ENCODE data around the gene MGRN1. TPM values are rescaled to one million over a fixed set of nuclear protein-coding genes. Genes with fewer than 3 reads are reported as not detected.

Gene MGRN1
- total RNA-seq, 1 donor from 2014 or later: 91.5 TPM

DNA sequence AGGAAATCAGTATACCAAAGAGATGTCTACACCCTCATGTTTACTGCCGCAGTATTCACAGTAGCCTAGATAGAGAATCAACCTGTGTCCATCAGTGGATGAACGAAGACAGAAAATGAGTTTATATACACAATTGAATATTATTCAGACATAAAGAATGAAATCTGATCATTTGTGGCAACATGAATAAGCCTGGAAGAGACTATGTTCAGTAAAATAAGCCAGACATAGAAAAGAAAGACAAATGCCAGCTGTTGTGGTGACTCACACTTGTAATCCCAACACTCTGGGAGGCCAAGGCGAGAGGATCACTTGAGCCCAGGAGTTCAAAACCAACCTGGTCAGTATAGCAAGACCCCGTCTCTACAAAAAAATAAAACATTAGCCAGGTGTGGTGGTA, 84.9 kb downstream of the MGRN1 start:
- Histone ChIP-seq H4K20me1 (ENCODE audit: insufficient read depth, low read length) (peaks cover 11% of the 10 kb centered on the region), H3K36me3 (ENCODE audit: insufficient read depth, low read length) (peaks cover 6% of the 10 kb centered on the region), H3K4me1 (ENCODE audit: insufficient read depth, low read length) (no peaks in the 10 kb centered on the region), H2AFZ (ENCODE audit: low read depth, low read length) (no peak overlapping the region), H3K9me3 (ENCODE audit: insufficient read depth, low read depth, low read length) (no peaks in the 10 kb centered on the region), H3K79me2 (ENCODE audit: insufficient read depth, low read length) (no peaks in the 10 kb centered on the region), H3K4me3 (ENCODE audit: insufficient read depth, low read depth, low read length) (no peak overlapping the region), H3K9ac (ENCODE audit: low read length) (no peak overlapping the region), H3K4me2 (ENCODE audit: low read length) (no peak overlapping the region), H3K27me3 (ENCODE audit: insufficient read depth, low read length) (no peaks in the 10 kb centered on the region), H3K27ac (ENCODE audit: low read depth, low read length) (no peak overlapping the region)
- H3K4me3 Mint-ChIP-seq (ENCODE audit: unreplicated experiment): no peak overlapping the region
- H3K27me3 Mint-ChIP-seq (ENCODE audit: low read depth, unreplicated experiment): no peaks in the 10 kb centered on the region
- peaks cover 29% of the 10 kb centered on the region for H3K36me3 Mint-ChIP-seq (ENCODE audit: low read depth, unreplicated experiment)
- H3K9me3 Mint-ChIP-seq (ENCODE audit: unreplicated experiment): no peaks in the 10 kb centered on the region
- no peak for TF ChIP-seq EZH2 (IDR thresholded peaks at IDR 0.05; ENCODE audit: insufficient read depth, low read length)
- TF ChIP-seq, protein P1, sequence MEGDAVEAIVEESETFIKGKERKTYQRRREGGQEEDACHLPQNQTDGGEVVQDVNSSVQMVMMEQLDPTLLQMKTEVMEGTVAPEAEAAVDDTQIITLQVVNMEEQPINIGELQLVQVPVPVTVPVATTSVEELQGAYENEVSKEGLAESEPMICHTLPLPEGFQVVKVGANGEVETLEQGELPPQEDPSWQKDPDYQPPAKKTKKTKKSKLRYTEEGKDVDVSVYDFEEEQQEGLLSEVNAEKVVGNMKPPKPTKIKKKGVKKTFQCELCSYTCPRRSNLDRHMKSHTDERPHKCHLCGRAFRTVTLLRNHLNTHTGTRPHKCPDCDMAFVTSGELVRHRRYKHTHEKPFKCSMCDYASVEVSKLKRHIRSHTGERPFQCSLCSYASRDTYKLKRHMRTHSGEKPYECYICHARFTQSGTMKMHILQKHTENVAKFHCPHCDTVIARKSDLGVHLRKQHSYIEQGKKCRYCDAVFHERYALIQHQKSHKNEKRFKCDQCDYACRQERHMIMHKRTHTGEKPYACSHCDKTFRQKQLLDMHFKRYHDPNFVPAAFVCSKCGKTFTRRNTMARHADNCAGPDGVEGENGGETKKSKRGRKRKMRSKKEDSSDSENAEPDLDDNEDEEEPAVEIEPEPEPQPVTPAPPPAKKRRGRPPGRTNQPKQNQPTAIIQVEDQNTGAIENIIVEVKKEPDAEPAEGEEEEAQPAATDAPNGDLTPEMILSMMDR (IDR thresholded peaks at IDR 0.05; ENCODE audit: insufficient read depth, low read depth, low read length): no peak
- H3K27ac Mint-ChIP-seq (ENCODE audit: unreplicated experiment): no peak overlapping the region
- H3K4me1 Mint-ChIP-seq (ENCODE audit: low read depth, unreplicated experiment): peaks cover 2% of the 10 kb centered on the region
- FAIRE-seq (no peak), DNase-seq (ENCODE audit: low read depth) (peak; percentile 26)

GRCh38 chr16:4713663-4714501, 89.3 kb downstream of the MGRN1 start:
- Histone ChIP-seq H3K4me3 (ENCODE audit: insufficient read depth, low read depth, low read length) (no peak overlapping the region), H3K79me2 (ENCODE audit: insufficient read depth, low read length) (no peaks in the 10 kb centered on the region), H3K27me3 (ENCODE audit: insufficient read depth, low read length) (no peaks in the 10 kb centered on the region), H3K27ac (ENCODE audit: low read depth, low read length) (no peak overlapping the region), H3K4me1 (ENCODE audit: insufficient read depth, low read length) (no peaks in the 10 kb centered on the region), H4K20me1 (ENCODE audit: insufficient read depth, low read length) (peaks cover 13% of the 10 kb centered on the region), H3K4me2 (ENCODE audit: low read length) (no peak overlapping the region), H3K9me3 (ENCODE audit: insufficient read depth, low read depth, low read length) (no peaks in the 10 kb centered on the region), H3K9ac (ENCODE audit: low read length) (no peak overlapping the region), H3K36me3 (ENCODE audit: insufficient read depth, low read length) (peaks cover 4% of the 10 kb centered on the region), H2AFZ (ENCODE audit: low read depth, low read length) (no peak overlapping the region)
- FAIRE-seq (no peak), DNase-seq (ENCODE audit: low read depth) (no peak)
- Mint-ChIP-seq H3K9me3 (ENCODE audit: unreplicated experiment) (no peaks in the 10 kb centered on the region), H3K36me3 (ENCODE audit: low read depth, unreplicated experiment) (peaks cover 15% of the 10 kb centered on the region), H3K27me3 (ENCODE audit: low read depth, unreplicated experiment) (no peaks in the 10 kb centered on the region), H3K4me1 (ENCODE audit: low read depth, unreplicated experiment) (no peaks in the 10 kb centered on the region), H3K4me3 (ENCODE audit: unreplicated experiment) (no peak overlapping the region), H3K27ac (ENCODE audit: unreplicated experiment) (no peak overlapping the region)
- TF ChIP-seq, protein P1 (IDR thresholded peaks at IDR 0.05; ENCODE audit: insufficient read depth, low read depth, low read length): no peak
- TF ChIP-seq EZH2 (IDR thresholded peaks at IDR 0.05; ENCODE audit: insufficient read depth, low read length): no peak

- no peaks in the 10 kb centered on the region for H3K9me3 ChIP-seq (ENCODE audit: insufficient read depth, low read depth, low read length)
- DNase-seq (ENCODE audit: low read depth) (no peak), FAIRE-seq (no peak)
- H3K36me3 ChIP-seq (ENCODE audit: insufficient read depth, low read length): peaks cover 9% of the 10 kb centered on the region
- H3K4me3 Mint-ChIP-seq (ENCODE audit: unreplicated experiment): no peak overlapping the region
- H2AFZ ChIP-seq (ENCODE audit: low read depth, low read length): no peak overlapping the region
- H3K27ac ChIP-seq (ENCODE audit: low read depth, low read length): no peak overlapping the region
- H3K27me3 Mint-ChIP-seq (ENCODE audit: low read depth, unreplicated experiment): no peaks in the 10 kb centered on the region
- H3K36me3 Mint-ChIP-seq (ENCODE audit: low read depth, unreplicated experiment): peaks cover 10% of the 10 kb centered on the region
- no peaks in the 10 kb centered on the region for H3K4me1 Mint-ChIP-seq (ENCODE audit: low read depth, unreplicated experiment)
- H4K20me1 ChIP-seq (ENCODE audit: insufficient read depth, low read length): peaks cover 7% of the 10 kb centered on the region
- no peak overlapping the region for H3K4me2 ChIP-seq (ENCODE audit: low read length)
- H3K9ac ChIP-seq (ENCODE audit: low read length): no peak overlapping the region
- no peak overlapping the region for H3K27ac Mint-ChIP-seq (ENCODE audit: unreplicated experiment)
- no peak overlapping the region for H3K4me3 ChIP-seq (ENCODE audit: insufficient read depth, low read depth, low read length)
- H3K4me1 ChIP-seq (ENCODE audit: insufficient read depth, low read length): no peaks in the 10 kb centered on the region
- peaks cover 3% of the 10 kb centered on the region for H3K79me2 ChIP-seq (ENCODE audit: insufficient read depth, low read length)
- TF ChIP-seq, protein P1 (IDR thresholded peaks at IDR 0.05; ENCODE audit: insufficient read depth, low read depth, low read length): no peak
- no peak for TF ChIP-seq EZH2 (IDR thresholded peaks at IDR 0.05; ENCODE audit: insufficient read depth, low read length)
- no peaks in the 10 kb centered on the region for H3K9me3 Mint-ChIP-seq (ENCODE audit: unreplicated experiment)
- H3K27me3 ChIP-seq (ENCODE audit: insufficient read depth, low read length): no peaks in the 10 kb centered on the region
Measured at GRCh38 chr16:4714996-4715395, 90.4 kb downstream of the MGRN1 start.

Measured in astrocyte (in vitro differentiated cells and primary cell).